Measurements from ENCODE around the gene SEPTIN1. TPM values are rescaled to one million over a fixed set of nuclear protein-coding genes. Genes with fewer than 3 reads are reported as not detected.

The SEPTIN1 gene
- total and polyA plus RNA-seq, 2 of the 13 experiments (the other 11 are each of a cell fraction or from before 2014, with no cell fraction given) = 0.18 to 0.67 TPM

GRCh38 chr16:30378236-30379157, 3.9 kb downstream of the SEPTIN1 start (continued):
- peak; percentile 86 for TF ChIP-seq MYC (CRISPR knock-in tag; IDR thresholded peaks at IDR 0.05; ENCODE audit: borderline replicate concordance)
- peak; percentile 36; the same call in 1 of the 2 replicates for TF ChIP-seq TMF1 (CRISPR knock-in tag; IDR thresholded peaks at IDR 0.05; ENCODE audit: low read depth)
- no peak; the same call in 1 of the 2 replicates for TF ChIP-seq KDM3A (CRISPR knock-in tag; IDR thresholded peaks at IDR 0.05; ENCODE audit: low read depth)
- TF ChIP-seq ZNF24 (IDR thresholded peaks at IDR 0.05) = no peak
- TF ChIP-seq, protein P1, sequence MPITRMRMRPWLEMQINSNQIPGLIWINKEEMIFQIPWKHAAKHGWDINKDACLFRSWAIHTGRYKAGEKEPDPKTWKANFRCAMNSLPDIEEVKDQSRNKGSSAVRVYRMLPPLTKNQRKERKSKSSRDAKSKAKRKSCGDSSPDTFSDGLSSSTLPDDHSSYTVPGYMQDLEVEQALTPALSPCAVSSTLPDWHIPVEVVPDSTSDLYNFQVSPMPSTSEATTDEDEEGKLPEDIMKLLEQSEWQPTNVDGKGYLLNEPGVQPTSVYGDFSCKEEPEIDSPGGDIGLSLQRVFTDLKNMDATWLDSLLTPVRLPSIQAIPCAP (CRISPR knock-in tag; IDR thresholded peaks at IDR 0.05; ENCODE audit: low read depth) = 0 out of 2 replicates have a peak, but pooled peaks have one; percentile 57
- TF ChIP-seq, protein P2, sequence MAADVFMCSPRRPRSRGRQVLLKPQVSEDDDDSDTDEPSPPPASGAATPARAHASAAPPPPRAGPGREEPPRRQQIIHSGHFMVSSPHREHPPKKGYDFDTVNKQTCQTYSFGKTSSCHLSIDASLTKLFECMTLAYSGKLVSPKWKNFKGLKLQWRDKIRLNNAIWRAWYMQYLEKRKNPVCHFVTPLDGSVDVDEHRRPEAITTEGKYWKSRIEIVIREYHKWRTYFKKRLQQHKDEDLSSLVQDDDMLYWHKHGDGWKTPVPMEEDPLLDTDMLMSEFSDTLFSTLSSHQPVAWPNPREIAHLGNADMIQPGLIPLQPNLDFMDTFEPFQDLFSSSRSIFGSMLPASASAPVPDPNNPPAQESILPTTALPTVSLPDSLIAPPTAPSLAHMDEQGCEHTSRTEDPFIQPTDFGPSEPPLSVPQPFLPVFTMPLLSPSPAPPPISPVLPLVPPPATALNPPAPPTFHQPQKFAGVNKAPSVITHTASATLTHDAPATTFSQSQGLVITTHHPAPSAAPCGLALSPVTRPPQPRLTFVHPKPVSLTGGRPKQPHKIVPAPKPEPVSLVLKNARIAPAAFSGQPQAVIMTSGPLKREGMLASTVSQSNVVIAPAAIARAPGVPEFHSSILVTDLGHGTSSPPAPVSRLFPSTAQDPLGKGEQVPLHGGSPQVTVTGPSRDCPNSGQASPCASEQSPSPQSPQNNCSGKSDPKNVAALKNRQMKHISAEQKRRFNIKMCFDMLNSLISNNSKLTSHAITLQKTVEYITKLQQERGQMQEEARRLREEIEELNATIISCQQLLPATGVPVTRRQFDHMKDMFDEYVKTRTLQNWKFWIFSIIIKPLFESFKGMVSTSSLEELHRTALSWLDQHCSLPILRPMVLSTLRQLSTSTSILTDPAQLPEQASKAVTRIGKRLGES (CRISPR knock-in tag; IDR thresholded peaks at IDR 0.05; ENCODE audit: borderline replicate concordance) = 0 out of 2 replicates have a peak, but pooled peaks have one; percentile 21
- peak; percentile 87; the same call in 1 of the 2 replicates for TF ChIP-seq ZNF678 (CRISPR knock-in tag; IDR thresholded peaks at IDR 0.05)
- 0 out of 2 replicates have a peak, but pooled peaks have one; percentile 39 for TF ChIP-seq ZBTB1 (CRISPR knock-in tag; IDR thresholded peaks at IDR 0.05; ENCODE audit: borderline replicate concordance)
- TF ChIP-seq, protein P3, sequence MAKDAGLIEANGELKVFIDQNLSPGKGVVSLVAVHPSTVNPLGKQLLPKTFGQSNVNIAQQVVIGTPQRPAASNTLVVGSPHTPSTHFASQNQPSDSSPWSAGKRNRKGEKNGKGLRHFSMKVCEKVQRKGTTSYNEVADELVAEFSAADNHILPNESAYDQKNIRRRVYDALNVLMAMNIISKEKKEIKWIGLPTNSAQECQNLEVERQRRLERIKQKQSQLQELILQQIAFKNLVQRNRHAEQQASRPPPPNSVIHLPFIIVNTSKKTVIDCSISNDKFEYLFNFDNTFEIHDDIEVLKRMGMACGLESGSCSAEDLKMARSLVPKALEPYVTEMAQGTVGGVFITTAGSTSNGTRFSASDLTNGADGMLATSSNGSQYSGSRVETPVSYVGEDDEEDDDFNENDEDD (CRISPR knock-in tag; IDR thresholded peaks at IDR 0.05; ENCODE audit: borderline replicate concordance) = peak; percentile 84
- no peak for TF ChIP-seq CREB1 (IDR thresholded peaks at IDR 0.05)
- TF ChIP-seq CREB1 (CRISPR knock-in tag; IDR thresholded peaks at IDR 0.05) = no peak
- TF ChIP-seq ARNT (IDR thresholded peaks at IDR 0.05) = no peak
- TF ChIP-seq ZNF136 (CRISPR knock-in tag; IDR thresholded peaks at IDR 0.05; ENCODE audit: low read depth) = no peak; the same call in 1 of the 2 replicates
- TF ChIP-seq SNRNP70 (IDR thresholded peaks at IDR 0.05; ENCODE audit: low read depth, low read length) = no peak
- TF ChIP-seq ZNF10 (CRISPR knock-in tag; IDR thresholded peaks at IDR 0.05; ENCODE audit: borderline replicate concordance, low read depth) = no peak
- peak; percentile 71 for TF ChIP-seq PCBP2 (optimal IDR thresholded peaks at IDR 0.05; ENCODE audit: low read depth, low read length, poor library complexity, severe bottlenecking)
- TF ChIP-seq LCORL (IDR thresholded peaks at IDR 0.05) = no peak
- TF ChIP-seq LCORL (CRISPR knock-in tag; IDR thresholded peaks at IDR 0.05) = no peak; the same call in 1 of the 2 replicates
- TF ChIP-seq ZFP62 (CRISPR knock-in tag; IDR thresholded peaks at IDR 0.05) = no peak
- TF ChIP-seq, protein P4, sequence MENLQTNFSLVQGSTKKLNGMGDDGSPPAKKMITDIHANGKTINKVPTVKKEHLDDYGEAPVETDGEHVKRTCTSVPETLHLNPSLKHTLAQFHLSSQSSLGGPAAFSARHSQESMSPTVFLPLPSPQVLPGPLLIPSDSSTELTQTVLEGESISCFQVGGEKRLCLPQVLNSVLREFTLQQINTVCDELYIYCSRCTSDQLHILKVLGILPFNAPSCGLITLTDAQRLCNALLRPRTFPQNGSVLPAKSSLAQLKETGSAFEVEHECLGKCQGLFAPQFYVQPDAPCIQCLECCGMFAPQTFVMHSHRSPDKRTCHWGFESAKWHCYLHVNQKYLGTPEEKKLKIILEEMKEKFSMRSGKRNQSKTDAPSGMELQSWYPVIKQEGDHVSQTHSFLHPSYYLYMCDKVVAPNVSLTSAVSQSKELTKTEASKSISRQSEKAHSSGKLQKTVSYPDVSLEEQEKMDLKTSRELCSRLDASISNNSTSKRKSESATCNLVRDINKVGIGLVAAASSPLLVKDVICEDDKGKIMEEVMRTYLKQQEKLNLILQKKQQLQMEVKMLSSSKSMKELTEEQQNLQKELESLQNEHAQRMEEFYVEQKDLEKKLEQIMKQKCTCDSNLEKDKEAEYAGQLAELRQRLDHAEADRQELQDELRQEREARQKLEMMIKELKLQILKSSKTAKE (CRISPR knock-in tag; IDR thresholded peaks at IDR 0.05; ENCODE audit: borderline replicate concordance) = 0 out of 2 replicates have a peak, but pooled peaks have one; percentile 24
- peak; percentile 67 for TF ChIP-seq E2F5 (CRISPR knock-in tag; conservative IDR thresholded peaks at IDR 0.05)
